ENCODE measurements around the gene CDNF. TPM values are rescaled to one million over a fixed set of nuclear protein-coding genes. Genes with fewer than 3 reads are reported as not detected.
A peak's percentile ranks its signal among the peaks of the same experiment; 100 is the strongest.

CDNF gene
- total RNA-seq, 1 donor from 2014 or later: not detected

DNA sequence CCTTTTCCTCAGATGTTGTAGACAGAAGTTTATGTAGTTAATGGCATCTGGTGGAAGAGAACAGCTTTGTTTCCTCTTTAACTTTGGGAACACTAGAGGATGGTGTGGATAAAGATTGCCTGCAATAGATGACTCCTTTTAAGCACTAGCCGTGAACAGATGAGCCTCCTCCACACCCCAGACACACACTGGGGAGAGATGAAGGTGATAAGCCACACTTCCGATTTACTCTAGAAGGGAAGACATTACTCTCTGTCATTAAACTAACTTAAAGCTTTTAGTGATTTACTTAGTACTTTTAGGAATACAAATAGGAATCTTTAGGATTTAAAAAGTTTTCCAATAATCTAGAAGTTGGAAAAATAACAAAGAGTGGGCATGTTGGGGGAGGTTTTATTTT, 7.1 kb upstream of the CDNF start:
- H3K27me3 ChIP-seq (ENCODE audit: control insufficient read depth, insufficient read depth, low read length): no peaks in the 10 kb centered on the region
- no peak overlapping the region for H3K4me3 ChIP-seq (ENCODE audit: low read depth, low read length)
- H3K36me3 ChIP-seq (ENCODE audit: control insufficient read depth, insufficient read depth, low read length): peaks cover 2% of the 10 kb centered on the region
- DNase-seq (ENCODE audit: low read depth): no peak
- TF ChIP-seq, protein P1, sequence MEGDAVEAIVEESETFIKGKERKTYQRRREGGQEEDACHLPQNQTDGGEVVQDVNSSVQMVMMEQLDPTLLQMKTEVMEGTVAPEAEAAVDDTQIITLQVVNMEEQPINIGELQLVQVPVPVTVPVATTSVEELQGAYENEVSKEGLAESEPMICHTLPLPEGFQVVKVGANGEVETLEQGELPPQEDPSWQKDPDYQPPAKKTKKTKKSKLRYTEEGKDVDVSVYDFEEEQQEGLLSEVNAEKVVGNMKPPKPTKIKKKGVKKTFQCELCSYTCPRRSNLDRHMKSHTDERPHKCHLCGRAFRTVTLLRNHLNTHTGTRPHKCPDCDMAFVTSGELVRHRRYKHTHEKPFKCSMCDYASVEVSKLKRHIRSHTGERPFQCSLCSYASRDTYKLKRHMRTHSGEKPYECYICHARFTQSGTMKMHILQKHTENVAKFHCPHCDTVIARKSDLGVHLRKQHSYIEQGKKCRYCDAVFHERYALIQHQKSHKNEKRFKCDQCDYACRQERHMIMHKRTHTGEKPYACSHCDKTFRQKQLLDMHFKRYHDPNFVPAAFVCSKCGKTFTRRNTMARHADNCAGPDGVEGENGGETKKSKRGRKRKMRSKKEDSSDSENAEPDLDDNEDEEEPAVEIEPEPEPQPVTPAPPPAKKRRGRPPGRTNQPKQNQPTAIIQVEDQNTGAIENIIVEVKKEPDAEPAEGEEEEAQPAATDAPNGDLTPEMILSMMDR (IDR thresholded peaks at IDR 0.05; ENCODE audit: insufficient read depth, low read length, poor library complexity, severe bottlenecking): no peak

DNA sequence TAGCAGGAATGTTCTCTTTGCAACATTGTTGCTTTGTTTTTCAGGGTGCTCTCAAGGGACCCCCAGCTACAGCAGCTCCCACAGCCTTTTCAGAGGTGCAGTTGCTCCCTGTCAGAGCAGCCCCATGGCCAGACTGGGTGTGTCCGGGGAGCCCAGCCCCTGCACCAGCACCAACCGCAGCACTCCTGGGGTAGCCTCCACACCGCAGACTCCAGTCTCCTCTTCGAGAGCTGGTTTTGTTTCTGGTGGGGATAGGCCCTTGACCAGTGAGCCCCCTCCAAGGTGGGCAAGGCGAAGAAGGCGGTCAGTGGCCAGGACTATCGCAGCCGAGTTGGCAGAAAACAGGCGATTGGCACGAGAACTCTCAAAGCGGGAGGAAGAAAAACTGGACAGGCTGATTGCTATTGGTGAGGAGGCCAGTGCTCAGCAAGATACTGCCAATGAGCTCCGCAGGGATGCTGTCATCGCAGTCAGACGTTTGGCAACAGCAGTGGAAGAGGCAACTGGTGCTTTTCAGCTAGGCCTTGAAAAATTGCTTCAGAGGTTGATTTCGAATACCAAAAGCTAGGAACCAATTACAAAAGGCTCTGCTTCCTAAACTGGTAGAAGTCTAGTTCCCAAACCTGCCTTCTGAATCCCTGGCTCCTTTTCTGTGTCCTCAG, 5.6 kb upstream of the CDNF start:
- DNase-seq (ENCODE audit: low read depth): no peak
- peaks cover 2% of the 10 kb centered on the region for H3K36me3 ChIP-seq (ENCODE audit: control insufficient read depth, insufficient read depth, low read length)
- no peaks in the 10 kb centered on the region for H3K27me3 ChIP-seq (ENCODE audit: control insufficient read depth, insufficient read depth, low read length)
- TF ChIP-seq, protein P1 (IDR thresholded peaks at IDR 0.05; ENCODE audit: insufficient read depth, low read length, poor library complexity, severe bottlenecking): no peak
- no peak overlapping the region for H3K4me3 ChIP-seq (ENCODE audit: low read depth, low read length)

DNA sequence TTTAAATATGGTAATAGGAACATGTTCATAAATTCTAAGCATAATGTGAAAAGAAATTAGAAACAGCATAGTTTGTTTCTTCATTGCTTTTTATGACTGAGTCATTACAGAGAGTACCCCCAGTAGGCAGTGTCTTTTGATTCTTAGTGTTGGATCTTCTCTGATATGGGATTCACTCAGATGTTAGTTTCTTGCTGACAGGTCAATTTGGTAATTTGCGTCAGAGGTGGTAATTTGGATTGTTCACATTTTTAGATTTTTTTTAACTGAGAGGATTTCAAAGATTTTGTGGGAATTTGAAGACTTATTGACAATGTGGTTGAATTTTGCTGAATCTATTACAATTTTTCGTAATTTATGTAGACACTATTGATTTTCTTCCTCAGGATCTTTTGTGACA, 2.3 kb upstream of the CDNF start:
- H3K4me3 ChIP-seq (ENCODE audit: low read depth, low read length): no peak overlapping the region
- no peak for DNase-seq (ENCODE audit: low read depth)
- peaks cover 2% of the 10 kb centered on the region for H3K36me3 ChIP-seq (ENCODE audit: control insufficient read depth, insufficient read depth, low read length)
- TF ChIP-seq, protein P1 (IDR thresholded peaks at IDR 0.05; ENCODE audit: insufficient read depth, low read length, poor library complexity, severe bottlenecking): no peak
- no peaks in the 10 kb centered on the region for H3K27me3 ChIP-seq (ENCODE audit: control insufficient read depth, insufficient read depth, low read length)

DNA sequence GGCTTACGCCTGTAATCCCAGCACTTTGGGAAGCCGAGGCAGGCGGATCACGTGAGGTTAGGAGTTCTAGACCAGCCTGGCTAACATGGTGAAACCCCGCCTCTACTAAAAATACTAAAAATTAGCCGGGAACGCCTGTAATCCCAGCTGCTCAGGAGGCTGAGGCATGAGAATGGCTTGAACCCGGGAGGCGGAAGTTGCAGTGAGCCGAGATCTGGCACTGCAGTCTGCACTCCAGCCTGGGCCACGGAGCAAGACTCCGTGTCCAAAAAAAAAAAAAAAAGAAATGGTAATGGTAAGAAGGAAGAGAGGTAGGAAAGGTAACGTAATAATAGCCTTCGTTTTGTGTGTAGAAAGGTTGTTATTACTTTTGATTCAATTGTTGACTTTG, 1.5 kb upstream of the CDNF start:
- Histone ChIP-seq H3K27me3 (ENCODE audit: control insufficient read depth, insufficient read depth, low read length) (no peaks in the 10 kb centered on the region), H3K4me3 (ENCODE audit: low read depth, low read length) (peak overlapping the region; percentile 91), H3K36me3 (ENCODE audit: control insufficient read depth, insufficient read depth, low read length) (peaks cover 2% of the 10 kb centered on the region)
- DNase-seq (ENCODE audit: low read depth): no peak
- TF ChIP-seq, protein P1 (IDR thresholded peaks at IDR 0.05; ENCODE audit: insufficient read depth, low read length, poor library complexity, severe bottlenecking): no peak

DNA sequence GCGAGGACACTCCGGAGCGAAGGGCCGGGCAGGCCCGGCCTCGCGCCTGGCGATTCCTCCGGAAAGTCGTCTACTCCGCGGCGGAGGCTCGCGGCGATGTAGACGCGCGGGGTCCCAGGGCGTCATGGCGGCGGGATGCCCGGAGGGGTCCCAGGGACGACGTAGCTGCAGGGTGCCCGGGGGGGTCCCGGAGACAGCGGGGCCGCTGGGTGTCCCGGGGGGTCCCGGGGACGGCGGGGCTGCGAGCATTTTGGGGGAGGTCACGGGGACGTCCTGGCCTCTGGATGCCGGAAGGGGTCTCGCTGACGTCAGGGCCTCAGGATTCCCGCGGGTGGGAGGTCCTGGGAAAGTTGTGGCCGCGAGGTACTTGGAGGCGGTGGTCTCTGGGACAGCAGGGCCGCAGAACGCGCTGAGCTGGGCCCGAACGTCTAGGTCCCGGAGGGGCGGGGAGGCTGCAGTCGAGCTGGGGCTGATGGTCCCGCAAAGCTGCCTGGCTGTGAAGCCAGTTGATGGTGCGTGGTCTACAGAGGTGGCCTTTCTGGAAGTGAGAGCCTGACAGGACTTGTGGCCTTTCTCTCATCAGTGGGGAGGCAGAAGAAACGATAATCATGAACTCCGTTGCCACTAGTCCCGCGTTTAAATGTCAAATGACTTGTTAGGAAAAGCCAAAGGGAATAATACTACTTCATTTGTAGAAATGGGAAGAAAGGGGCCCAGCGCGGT, 906 bp upstream of the CDNF start:
- no peak for DNase-seq (ENCODE audit: low read depth)
- Histone ChIP-seq H3K27me3 (ENCODE audit: control insufficient read depth, insufficient read depth, low read length) (no peaks in the 10 kb centered on the region), H3K36me3 (ENCODE audit: control insufficient read depth, insufficient read depth, low read length) (peaks cover 2% of the 10 kb centered on the region), H3K4me3 (ENCODE audit: low read depth, low read length) (peak overlapping the region; percentile 91)
- TF ChIP-seq, protein P1 (IDR thresholded peaks at IDR 0.05; ENCODE audit: insufficient read depth, low read length, poor library complexity, severe bottlenecking): no peak

All from kidney epithelial cell (primary cell).